Mammary epithelial cell (primary cell): Measurements from ENCODE around the gene AMPD3.

ENCODE experiments used
- CTCF ChIP-seq, 2 donors: IDR thresholded peaks in 1 of 2; conservative IDR thresholded peaks in 1 of 2; 2 replicates each; pipeline ENCODE4 v1.5.1; 2011 to 2012; ENCODE audit warnings: inconsistent platforms in 2 of 2, low read length in 2 of 2, mild to moderate bottlenecking in 2 of 2, control low read depth in 1 of 2, low read depth in 1 of 2; ENCODE audit not compliant: insufficient read depth in 1 of 2; ENCODE audit errors: extremely low read depth in 1 of 2
- EZH2 ChIP-seq: IDR thresholded peaks from 2 replicates; pipeline ENCODE4 v1.6.1; 2012; ENCODE audit warnings: low read length, inconsistent platforms, borderline replicate concordance

GRCh38 chr11:10412266-10412665 lies 42.8 kb upstream of the AMPD3 start:
- no peak for TF ChIP-seq CTCF (conservative IDR thresholded peaks at IDR 0.05 in 1 of 2, IDR thresholded peaks at IDR 0.05 in 1 of 2; ENCODE audit: extremely low read depth in 1 of 2, insufficient read depth in 1 of 2, low read depth in 1 of 2, low read length in 2 of 2)
- TF ChIP-seq EZH2: no peak
